B cell (primary cell): Measurements from ENCODE around the gene SRD5A1. TPM values are rescaled to one million over a fixed set of nuclear protein-coding genes. Genes with fewer than 3 reads are reported as not detected.

Source experiments
- ATAC-seq: fragments of 200-7000 bp; cut with Tn5 transposase; one replicate; pipeline ENCODE4 v1.10.0; 2021; ENCODE audit warnings: low read depth, mild to moderate bottlenecking, moderate number of reproducible peaks, moderate library complexity
- CTCF ChIA-PET: fragments of 350-600 bp; sonication (Branson Sonifier 250); formaldehyde crosslinking; loops from one replicate; lab custom pipeline; 2021; ENCODE audit warnings: antibody characterized with exemption, inconsistent platforms; lab: Charles Lee
- POLR2A ChIA-PET: fragments of 350-600 bp; sonication (Branson Sonifier 250); formaldehyde crosslinking; loops from one replicate; lab custom pipeline; 2021; ENCODE audit warnings: antibody characterized with exemption; lab: Charles Lee
- DNase-seq: peaks from one replicate; pipeline ENCODE4 v3.0.0; 2013
- H2AFZ ChIP-seq: 2 replicates; pipeline ENCODE4 v1.6.1; 2012; ENCODE audit warnings: mild to moderate bottlenecking, low read depth, low read length; ENCODE audit not compliant: insufficient read depth, poor library complexity, severe bottlenecking
- H3K27ac ChIP-seq, 2 donors: 1 replicate in 1 of 2; 2 replicates in 1 of 2; pipeline ENCODE4 v1.5.1; 2012 to 2013; ENCODE audit warnings: low read length in 2 of 2, mild to moderate bottlenecking in 2 of 2, moderate library complexity in 1 of 2
- H3K27me3 ChIP-seq, 4 experiments: fragments of 200-600 bp in 1 of 4; sonication (generic) in 1 of 4; replicated peaks in 1 of 4; 1 replicate in 2 of 4; 2 replicates in 2 of 4; pipeline versions ENCODE4 v1.6.1 to v1.7.0; 2013 to 2016; ENCODE audit warnings: low read length in 3 of 4, mild to moderate bottlenecking in 2 of 4, mixed read lengths in 1 of 4, moderate library complexity in 1 of 4; ENCODE audit not compliant: insufficient read depth in 4 of 4, control insufficient read depth in 3 of 4; ENCODE audit errors: control extremely low read depth in 1 of 4
- H3K36me3 ChIP-seq, 2 experiments: replicated peaks in 1 of 2; 1 replicate in 1 of 2; 2 replicates in 1 of 2; pipeline versions ENCODE4 v1.6.1 to v1.7.1; 2013; ENCODE audit warnings: low read length in 1 of 2; ENCODE audit not compliant: insufficient read depth in 2 of 2, control insufficient read depth in 1 of 2; ENCODE audit errors: control extremely low read depth in 1 of 2, extremely low read depth in 1 of 2
- H3K4me1 ChIP-seq, 2 donors: fragments of 200-600 bp in 1 of 2; sonication (generic) in 1 of 2; 1 replicate in 1 of 2; 2 replicates in 1 of 2; pipeline versions ENCODE4 v1.5.1 to v1.6.1; 2013 to 2017; ENCODE audit warnings: low read length in 2 of 2; ENCODE audit not compliant: control insufficient read depth in 2 of 2, insufficient read depth in 2 of 2
- H3K4me2 ChIP-seq: replicated peaks from 2 replicates; pipeline ENCODE3; 2012; ENCODE audit warnings: mild to moderate bottlenecking, low read depth, low read length; ENCODE audit not compliant: poor library complexity, severe bottlenecking
- H3K4me3 ChIP-seq, 5 experiments: fragments of 200-600 bp in 1 of 5; sonication (generic) in 1 of 5; 1 replicate in 3 of 5; 2 replicates in 2 of 5; pipeline versions ENCODE4 v1.5.1 to v1.7.0; 2011 to 2016; ENCODE audit warnings: low read length in 4 of 5, mild to moderate bottlenecking in 4 of 5, low read depth in 2 of 5, control low read depth in 1 of 5, moderate library complexity in 1 of 5; ENCODE audit not compliant: insufficient read depth in 1 of 5; ENCODE audit errors: control extremely low read depth in 1 of 5, extremely low read depth in 1 of 5
- H3K79me2 ChIP-seq: fragments of 200-600 bp; sonication (generic); one replicate; pipeline ENCODE4 v1.6.0; 2016; ENCODE audit warnings: low read length; ENCODE audit not compliant: control insufficient read depth, insufficient read depth
- H3K9ac ChIP-seq: fragments of 200-600 bp; sonication (generic); 2 replicates; pipeline ENCODE4 v1.6.1; 2017; ENCODE audit warnings: mild to moderate bottlenecking, low read length, moderate library complexity
- H3K9me3 ChIP-seq, 3 donors: one replicate each; pipeline versions ENCODE4 v1.6.1 to v1.7.1; 2013; ENCODE audit warnings: low read length in 2 of 3; ENCODE audit not compliant: control insufficient read depth in 2 of 3, insufficient read depth in 1 of 3; ENCODE audit errors: control extremely low read depth in 1 of 3
- H4K20me1 ChIP-seq: 2 replicates; pipeline ENCODE4 v1.6.0; 2012; ENCODE audit warnings: mild to moderate bottlenecking, low read length; ENCODE audit not compliant: insufficient read depth, control insufficient read depth, poor library complexity, severe bottlenecking
- H3K27ac Mint-ChIP-seq: one replicate; pipeline ENCODE4 v1.8.0; 2021; ENCODE audit warnings: mixed read lengths
- H3K27me3 Mint-ChIP-seq: one replicate; pipeline ENCODE4 v1.8.0; 2021; ENCODE audit warnings: mixed read lengths
- H3K4me1 Mint-ChIP-seq: one replicate; pipeline ENCODE4 v1.8.0; 2021; ENCODE audit warnings: mixed read lengths
- H3K4me3 Mint-ChIP-seq: one replicate; pipeline ENCODE4 v1.8.0; 2021; ENCODE audit warnings: mixed read lengths
- H3K9me3 Mint-ChIP-seq: one replicate; pipeline ENCODE4 v1.8.0; 2022; ENCODE audit warnings: mixed read lengths; ENCODE audit not compliant: insufficient read depth
- CTCF ChIP-seq: fragments of 200-600 bp; IDR thresholded peaks from one replicate; pipeline ENCODE4 v1.8.0; 2022; ENCODE audit warnings: antibody characterized with exemption, mild to moderate bottlenecking
- EZH2 ChIP-seq: IDR thresholded peaks from 2 replicates; pipeline ENCODE4 v1.6.1; 2012; ENCODE audit warnings: borderline replicate concordance, low read depth, mild to moderate bottlenecking, moderate library complexity, low read length; ENCODE audit not compliant: insufficient read depth, poor library complexity, severe bottlenecking
- WGBS: methylation state at CpG from one replicate; pipeline ENCODE4 v1.1.5; 2013; ENCODE audit warnings: missing lambda C conversion rate; ENCODE audit not compliant: insufficient coverage; 5-methylcytosine and 5-hydroxymethylcytosine counted together
- intact Hi-C: fragments of 100-400 bp; cut with micrococcal nuclease; formaldehyde crosslinking; loops from one replicate; pipeline ENCODE4 v1.10.0; 2022
- polyA plus RNA-seq: library from polyadenylated mRNA; depleted of rRNA; stranded (reverse); fragments of >200 nt; gene quantifications from 2 replicates; pipeline ENCODE4 v1.2.3, GENCODE V29; 2012
- total RNA-seq, 2 donors: library from RNA; stranded (reverse); fragments of 120-200 nt in 1 of 2; gene quantifications; 1 replicate in 1 of 2; 2 replicates in 1 of 2; pipeline versions ENCODE4 v1.2.3 to v1.2.4, GENCODE V29; 2013 to 2022

Gene SRD5A1
- total and polyA plus RNA-seq, 2 donors (not counting 1 experiment from before 2014, with no cell fraction given), result 17.2 to 29.2 TPM

- H3K4me1 ChIP-seq, result no peaks in the 10 kb centered on the region
- Mint-ChIP-seq H3K27me3 (no peaks in the 10 kb centered on the region), H3K9me3 (no peaks in the 10 kb centered on the region), H3K4me1 (no peaks in the 10 kb centered on the region), H3K27ac (no peak overlapping the region), H3K4me3 (no peak overlapping the region)
- no peak overlapping the region for H2AFZ ChIP-seq
- peaks cover 5 to 93% of the 10 kb centered on the region in 2 experiments for H3K36me3 ChIP-seq
- CTCF ChIA-PET, result no interaction called here
- TF ChIP-seq EZH2 (no peak), CTCF (no peak)
- peaks cover 16% of the 10 kb centered on the region for H3K79me2 ChIP-seq
- no peak overlapping the region for H3K9ac ChIP-seq
- H3K4me3 ChIP-seq, result no peak overlapping the region
- H3K9me3 ChIP-seq, result no peaks in the 10 kb centered on the region
- DNase-seq, result no peak
- no peak overlapping the region for H3K4me2 ChIP-seq
- intact Hi-C loops, result no loop called here
- H3K27me3 ChIP-seq, result no peaks in the 10 kb centered on the region
- WGBS, result 100% methylated on average over 1 of the region's 3 CpGs
- ATAC-seq, result no peak
- no peak overlapping the region for H3K27ac ChIP-seq
- peaks cover 31% of the 10 kb centered on the region for H4K20me1 ChIP-seq
- POLR2A ChIA-PET, result no interaction called here
Observed at GRCh38 chr5:6608016-6608415, 25.2 kb upstream of the SRD5A1 start.

DNA sequence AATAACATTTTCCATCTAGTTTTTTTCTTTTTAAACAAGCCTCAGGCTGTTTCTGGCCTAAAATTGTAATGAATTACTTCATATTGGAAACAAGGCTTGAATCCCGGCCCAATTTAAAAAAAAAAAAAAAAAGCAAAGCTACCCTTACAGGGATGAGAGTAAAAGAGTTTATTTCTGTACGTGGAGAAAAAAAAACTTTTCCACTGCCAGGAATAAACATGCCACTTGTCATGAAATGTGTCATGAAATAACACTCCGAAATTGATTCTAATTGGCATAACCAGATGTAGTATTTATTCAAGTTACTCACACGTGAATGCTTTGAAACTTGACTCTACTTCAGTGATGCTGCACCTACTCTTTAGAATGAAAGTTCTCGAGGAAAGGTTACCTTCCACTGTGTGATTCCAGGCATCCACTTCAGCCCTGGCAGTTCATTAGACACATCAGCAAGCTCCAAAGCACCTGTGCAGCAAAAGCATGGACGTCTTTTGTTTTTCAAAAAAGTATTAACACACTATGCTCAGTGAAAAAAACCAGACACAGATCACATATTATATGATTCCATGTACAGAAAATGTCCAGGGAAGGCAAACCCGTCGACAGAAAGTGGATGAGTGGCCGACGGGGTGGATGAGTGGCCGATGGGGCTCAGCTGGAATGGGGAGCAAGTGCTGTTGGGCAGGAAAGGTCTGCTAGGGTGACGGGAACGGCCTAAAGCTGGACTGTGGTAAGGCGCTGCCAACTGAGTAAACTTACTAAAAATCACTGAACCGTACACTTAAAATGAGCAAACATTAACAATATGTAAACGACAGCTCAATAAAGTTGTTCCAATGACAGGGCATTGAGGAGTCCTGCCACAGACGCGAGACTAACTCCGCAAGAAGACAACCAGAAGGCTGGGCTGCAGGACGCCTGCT is 21.6 kb upstream of the SRD5A1 start:
- Mint-ChIP-seq H3K4me1 (peaks cover 6% of the 10 kb centered on the region), H3K9me3 (no peaks in the 10 kb centered on the region), H3K27ac (no peak overlapping the region), H3K27me3 (no peaks in the 10 kb centered on the region), H3K4me3 (no peak overlapping the region)
- Histone ChIP-seq H4K20me1 (peaks cover 66% of the 10 kb centered on the region), H3K9ac (no peak overlapping the region), H3K27me3 (no peaks in the 10 kb centered on the region), H3K4me3 (no peak overlapping the region), H3K4me1 (no peaks in the 10 kb centered on the region), H3K4me2 (no peak overlapping the region), H3K36me3 (peaks cover 0 to 94% of the 10 kb centered on the region in 2 experiments), H3K9me3 (no peaks in the 10 kb centered on the region), H2AFZ (no peak overlapping the region), H3K79me2 (peaks cover 43% of the 10 kb centered on the region), H3K27ac (no peak overlapping the region)
- ATAC-seq, result no peak
- TF ChIP-seq EZH2, result no peak
- TF ChIP-seq CTCF, result no peak
- POLR2A ChIA-PET, result no interaction called here
- intact Hi-C loops, result no loop called here
- no peak for DNase-seq
- 94% methylated on average over 11 of the region's 20 CpGs for WGBS
- CTCF ChIA-PET, result interaction anchor here (1.0 to 1.2 kb wide), 2 partner anchors 21 to 134 kb away, joined by 3 read pairs; partner anchors contain the start of genes NSUN2 and SRD5A1
